HG03354 (cell line): ENCODE measurements around the gene FFAR2.
A peak's percentile ranks its signal among the peaks of the same experiment; 100 is the strongest.
"Not testable (repeated sequence)": the region's sequence is repeated elsewhere in the genome, so short reads cannot be mapped to it uniquely, and the experiment has no call there.

ENCODE experiments used
- ATAC-seq: cut with Tn5 transposase; IDR thresholded peaks from one replicate; pipeline ENCODE4 v1.9.1; 2021; ENCODE audit warnings: mild to moderate bottlenecking; ENCODE audit not compliant: unreplicated experiment, poor library complexity, severe bottlenecking

The FFAR2 gene

GRCh38 chr19:35449359-35450043 lies 1.4 kb downstream of the FFAR2 start:
- no peak for ATAC-seq

DNA sequence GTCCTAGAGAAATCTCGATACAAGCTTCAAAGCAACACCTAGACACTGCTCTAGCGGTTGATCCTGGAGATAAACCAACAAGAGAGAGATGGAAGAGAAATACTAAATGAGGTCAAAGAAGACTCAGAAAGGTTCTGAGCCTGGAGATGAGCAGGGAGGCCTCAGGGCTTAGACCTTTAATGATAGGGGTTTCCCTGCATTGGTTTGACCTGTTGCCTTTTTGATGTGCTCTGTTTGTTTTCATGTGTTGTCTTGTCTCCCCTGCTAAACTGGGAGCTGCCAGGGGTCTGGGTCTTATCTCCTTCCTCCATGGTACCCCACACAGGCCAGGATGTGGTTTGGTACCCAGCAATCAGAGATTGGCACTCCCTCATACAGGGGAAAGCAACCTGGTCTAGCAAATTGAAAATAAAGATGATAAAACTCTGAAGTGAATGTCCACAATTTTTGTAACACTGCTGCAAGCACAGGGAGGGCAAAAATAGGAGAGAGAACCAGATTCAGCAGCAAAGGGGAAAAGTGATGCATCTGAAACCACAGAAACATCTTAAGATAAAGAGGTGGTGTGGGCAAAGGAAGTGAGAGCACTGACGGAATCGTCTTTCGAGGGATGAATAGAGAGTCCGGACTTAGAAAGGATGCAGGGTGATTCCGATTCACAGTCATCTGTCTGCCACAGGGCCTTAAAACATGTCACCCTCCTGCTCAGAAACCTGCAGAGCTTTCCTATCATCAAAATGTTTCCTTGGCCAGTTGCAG lies 3.5 kb downstream of the FFAR2 start:
- ATAC-seq, result no peak

GRCh38 chr19:35454663-35455062 lies 6.6 kb downstream of the FFAR2 start:
- ATAC-seq, result no peak

DNA sequence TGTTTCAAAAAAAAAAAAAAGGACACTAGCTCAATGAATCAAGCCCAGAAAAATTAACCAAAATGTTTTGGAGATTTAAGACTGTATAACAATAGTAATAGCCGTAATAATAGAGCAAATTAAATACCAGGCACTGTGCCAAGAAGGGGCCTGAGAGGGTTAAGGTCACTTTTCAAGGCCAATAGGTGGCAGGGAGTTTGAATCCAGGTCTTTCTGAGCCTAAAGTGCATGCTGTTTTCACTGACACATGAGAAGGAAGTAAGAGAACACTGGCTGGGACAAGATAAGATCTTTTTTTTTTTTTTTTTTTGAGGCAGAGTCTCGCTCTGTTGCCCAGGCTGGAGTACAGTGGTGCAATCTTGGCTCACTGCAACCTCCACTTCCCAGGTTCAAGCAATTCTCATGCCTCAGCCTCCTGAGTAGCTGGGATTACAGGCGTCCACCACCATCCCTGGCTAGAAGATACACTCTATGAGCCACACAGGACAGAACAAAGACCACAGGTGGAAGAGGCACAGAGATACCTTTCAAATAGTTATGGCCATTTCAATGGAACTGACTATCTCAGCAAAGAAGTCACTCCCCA lies 7.7 kb downstream of the FFAR2 start:
- no peak for ATAC-seq

DNA sequence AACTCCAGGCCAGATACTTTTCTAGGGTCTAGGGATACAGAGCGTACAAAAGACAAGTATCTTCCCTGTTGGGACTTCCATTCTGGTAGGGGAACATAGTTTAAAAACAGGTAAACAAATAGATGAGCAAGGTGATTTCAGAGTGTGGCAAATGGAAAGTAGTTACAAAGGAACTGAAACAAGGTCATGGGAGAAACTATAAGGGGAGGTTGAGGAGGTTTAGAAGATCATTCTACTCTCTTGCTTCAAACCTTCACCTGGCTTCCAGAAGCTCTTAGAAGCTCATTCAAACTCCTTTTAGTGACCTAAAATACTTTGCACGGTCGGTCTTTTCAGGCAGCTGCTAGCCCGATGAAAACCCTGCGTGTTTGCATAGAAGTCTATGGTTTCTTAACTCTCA lies 9.1 kb downstream of the FFAR2 start:
- no peak for ATAC-seq

- no peak for ATAC-seq
These were observed 10.1 kb downstream of the FFAR2 start for GRCh38 chr19:35458192-35458591.

GRCh38 chr19:35458731-35459391 lies 10.8 kb downstream of the FFAR2 start:
- ATAC-seq, result peak; percentile 60

- no peak for ATAC-seq
These were observed 11.5 kb downstream of the FFAR2 start for GRCh38 chr19:35459414-35460082.

GRCh38 chr19:35460608-35461007 lies 12.6 kb downstream of the FFAR2 start:
- no peak for ATAC-seq

DNA sequence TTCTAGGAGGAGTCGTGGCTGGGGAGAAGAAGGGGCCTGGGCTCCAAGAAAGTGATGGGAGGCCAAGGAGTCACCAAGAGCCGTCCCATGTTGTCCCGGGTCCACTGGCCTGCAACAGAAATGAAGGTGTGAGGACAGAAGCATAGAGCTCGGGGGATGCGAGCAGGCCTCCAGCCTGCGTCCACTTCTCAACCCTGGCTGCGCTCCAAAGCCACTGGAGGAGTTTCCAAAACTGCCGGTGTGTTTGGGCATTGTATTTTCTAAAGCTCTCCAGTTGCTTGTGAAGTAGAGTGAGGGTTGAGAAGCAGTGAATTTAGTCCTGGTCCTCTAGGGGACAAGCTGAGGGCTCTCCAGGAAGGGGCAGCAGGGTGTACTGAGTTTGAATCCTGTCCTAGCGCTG lies 13.0 kb downstream of the FFAR2 start:
- no peak for ATAC-seq

GRCh38 chr19:35461788-35462187 lies 13.7 kb downstream of the FFAR2 start:
- ATAC-seq, result not testable (repeated sequence)

GRCh38 chr19:35462476-35462953 lies 14.5 kb downstream of the FFAR2 start:
- ATAC-seq, result peak; percentile 58

DNA sequence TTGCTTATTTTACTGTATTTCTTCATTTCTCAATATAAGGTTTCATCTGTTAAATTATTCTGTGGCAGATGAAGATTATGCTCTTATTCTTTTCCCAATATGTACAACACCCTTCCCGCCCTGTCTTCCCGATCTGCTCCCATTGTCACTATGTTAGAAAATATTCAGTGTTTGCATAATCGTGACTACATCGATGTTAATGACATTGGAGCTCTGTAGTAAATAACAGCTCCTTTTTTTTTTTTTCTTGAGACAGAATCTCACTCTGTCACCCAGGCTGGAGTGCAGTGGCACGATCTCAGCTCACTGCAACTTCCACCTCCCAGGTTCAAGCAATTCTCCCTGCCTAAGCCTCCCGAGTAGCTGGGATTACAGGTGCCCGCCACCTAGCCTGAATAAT lies 14.9 kb downstream of the FFAR2 start:
- peak; percentile 2 for ATAC-seq

GRCh38 chr19:35466259-35466658 lies 18.2 kb downstream of the FFAR2 start:
- no peak for ATAC-seq

DNA sequence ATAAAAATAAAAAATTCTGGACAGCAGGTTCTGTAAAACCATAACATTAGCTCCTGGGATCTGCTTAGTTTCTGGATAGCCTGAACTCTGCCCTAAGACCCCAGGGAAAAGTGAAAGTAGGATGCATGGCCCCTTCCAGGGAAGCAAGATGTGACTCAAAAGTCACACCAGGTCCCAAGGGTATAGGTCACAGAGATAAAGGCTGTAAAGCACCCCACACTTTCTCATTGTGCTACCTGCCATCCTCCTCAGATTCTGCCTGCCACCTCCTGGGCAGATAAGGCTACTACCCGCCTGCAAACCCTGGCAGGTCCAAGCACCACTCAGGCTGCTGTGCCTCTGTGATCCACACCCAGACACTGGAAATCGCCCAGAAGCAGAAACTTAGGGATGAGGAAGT lies 20.6 kb downstream of the FFAR2 start:
- ATAC-seq, result peak; percentile 75

GRCh38 chr19:35470128-35470527 lies 22.1 kb downstream of the FFAR2 start:
- ATAC-seq, result no peak

DNA sequence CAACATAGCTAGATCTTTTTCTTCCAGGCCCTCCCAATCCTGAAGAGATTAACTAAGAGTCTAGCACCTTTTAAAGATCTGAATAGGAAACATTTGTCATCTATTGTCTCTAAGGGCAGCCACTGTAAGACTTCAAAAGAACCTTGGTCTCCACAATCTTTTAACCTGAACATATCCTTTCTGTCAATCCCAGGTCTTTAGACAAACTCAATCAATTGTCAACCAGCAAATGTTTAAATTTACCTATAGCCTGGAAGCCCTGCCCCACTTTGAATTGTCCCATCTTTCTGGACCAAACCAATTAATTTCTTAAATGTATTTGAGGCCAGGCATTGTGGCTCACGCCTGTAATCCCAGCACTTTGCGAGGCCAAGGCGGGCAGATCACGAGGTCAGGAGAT lies 23.0 kb downstream of the FFAR2 start:
- ATAC-seq, result not testable (repeated sequence)

GRCh38 chr19:35471946-35472345 lies 23.9 kb downstream of the FFAR2 start:
- no peak for ATAC-seq

DNA sequence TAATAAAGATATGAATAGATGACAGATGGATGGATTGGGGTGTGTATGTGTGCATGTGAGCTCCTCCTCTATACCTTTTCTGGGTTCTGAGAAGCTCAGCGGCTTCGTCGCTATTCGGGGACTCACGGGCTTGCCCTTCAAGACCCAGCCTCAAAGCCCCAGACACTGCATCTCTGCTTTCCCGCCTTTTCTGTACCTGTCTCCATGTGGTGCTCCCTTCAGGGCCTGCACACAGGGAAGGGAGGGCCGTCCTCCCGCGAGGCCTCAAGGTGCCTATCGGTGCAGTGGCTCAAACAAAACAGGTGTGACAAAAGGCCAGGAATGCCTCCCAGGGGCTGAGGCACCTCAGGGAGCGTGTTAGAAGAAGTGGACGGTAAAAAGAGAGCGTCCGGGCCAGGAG lies 26.0 kb downstream of the FFAR2 start:
- no peak for ATAC-seq

DNA sequence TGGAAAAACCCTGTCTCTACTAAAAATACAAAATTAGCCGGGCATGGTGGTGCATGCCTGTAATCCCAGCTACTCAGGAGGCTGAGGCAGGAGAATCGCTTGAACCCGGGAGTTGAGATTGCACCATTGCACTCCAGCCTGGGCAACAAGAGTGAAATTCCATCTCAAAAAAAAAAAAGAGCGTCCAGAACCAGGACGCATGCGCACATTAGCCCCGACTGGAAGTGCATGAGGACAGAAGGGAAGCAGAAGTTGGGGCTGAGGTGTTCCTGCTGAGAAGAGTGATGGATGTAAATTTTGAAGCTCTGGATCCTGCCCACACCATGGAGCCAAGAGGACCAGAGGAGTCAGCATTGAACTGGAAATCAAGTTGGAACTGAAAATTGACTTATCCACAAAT lies 26.5 kb downstream of the FFAR2 start:
- ATAC-seq, result not testable (repeated sequence)
